Endothelial cell of umbilical vein (primary cell): ENCODE results near the gene BLOC1S4. TPM values are rescaled to one million over a fixed set of nuclear protein-coding genes. Genes with fewer than 3 reads are reported as not detected.

ENCODE experiments used
- BruUV-seq: library from RNA; stranded (reverse); fragments of 400-500 nt; replicated peaks from 2 replicates; lab custom pipeline; 2021; lab: Mats Ljungman, UMichigan
- CTCF ChIA-PET: fragments of 300-600, 350-600 bp; sonication (Branson Sonifier 250); formaldehyde crosslinking; loops from one replicate; lab custom pipeline; 2021; ENCODE audit warnings: antibody characterized with exemption, inconsistent platforms; lab: Charles Lee
- POLR2A ChIA-PET: fragments of 300-600, 350-600 bp; sonication (Branson Sonifier 250); formaldehyde crosslinking; loops from one replicate; lab custom pipeline; 2021; ENCODE audit warnings: antibody characterized with exemption, inconsistent platforms; lab: Charles Lee
- DNase-seq: peaks from one replicate; pipeline ENCODE4 v3.0.0-alpha.2; 2011; ENCODE audit warnings: low read depth, low spot score
- FAIRE-seq: peaks from 2 replicates; lab custom pipeline; 2011; peaks lifted over from hg19 to GRCh38; lab: Jason Lieb, UNC
- H2AFZ ChIP-seq: 2 replicates; pipeline ENCODE4 v1.6.0; 2012; ENCODE audit warnings: low read depth, low read length, control low read depth, inconsistent platforms
- H3K27ac ChIP-seq: 2 replicates; pipeline ENCODE4 v1.5.1; 2011; ENCODE audit warnings: low read depth, mild to moderate bottlenecking, control low read depth, low read length, moderate library complexity; ENCODE audit not compliant: insufficient read depth
- H3K27me3 ChIP-seq, 2 experiments: 2 replicates each; pipeline versions ENCODE4 v1.6.0 to v1.6.1; 2011; ENCODE audit warnings: low read length in 2 of 2, mixed read lengths in 1 of 2; ENCODE audit not compliant: control insufficient read depth in 2 of 2, insufficient read depth in 2 of 2
- H3K36me3 ChIP-seq, 2 experiments: 2 replicates in 1 of 2; 3 replicates in 1 of 2; pipeline ENCODE4 v1.5.1; 2011; ENCODE audit warnings: low read length in 2 of 2, mild to moderate bottlenecking in 1 of 2, moderate library complexity in 1 of 2; ENCODE audit not compliant: control insufficient read depth in 2 of 2, insufficient read depth in 2 of 2; ENCODE audit errors: extremely low read depth in 1 of 2
- H3K4me1 ChIP-seq: 3 replicates; pipeline ENCODE4 v1.5.1; 2011; ENCODE audit warnings: mild to moderate bottlenecking, low read length; ENCODE audit not compliant: control insufficient read depth, insufficient read depth; ENCODE audit errors: extremely low read depth
- H3K4me2 ChIP-seq: 2 replicates; pipeline ENCODE4 v1.6.1; 2011; ENCODE audit warnings: low read length, control low read depth, mixed read lengths; ENCODE audit not compliant: insufficient read depth
- H3K4me3 ChIP-seq, 3 experiments: fragments of 200-600 bp in 1 of 3; sonication (generic), shearing (Covaris generic) in 1 of 3; replicated peaks in 1 of 3; 2 replicates each; pipeline ENCODE4 v1.5.1; 2011 to 2016; ENCODE audit warnings: control low read depth in 3 of 3, low read length in 3 of 3, mild to moderate bottlenecking in 2 of 3, inconsistent platforms in 1 of 3, low read depth in 1 of 3, moderate library complexity in 1 of 3; ENCODE audit not compliant: insufficient read depth in 1 of 3
- H3K79me2 ChIP-seq: 2 replicates; pipeline ENCODE4 v1.6.0; 2012; ENCODE audit warnings: low read length, inconsistent platforms; ENCODE audit not compliant: control insufficient read depth, insufficient read depth
- H3K9ac ChIP-seq: replicated peaks from 2 replicates; pipeline ENCODE3; 2011; ENCODE audit warnings: low read length, control low read depth; ENCODE audit not compliant: insufficient read depth; ENCODE audit errors: extremely low read depth
- H3K9me1 ChIP-seq: replicated peaks from 3 replicates; pipeline ENCODE4 v1.6.0; 2011; ENCODE audit warnings: mild to moderate bottlenecking, low read length; ENCODE audit not compliant: control insufficient read depth, insufficient read depth; ENCODE audit errors: extremely low read depth
- H3K9me3 ChIP-seq: replicated peaks from 2 replicates; pipeline ENCODE4 v1.5.1; 2012; ENCODE audit warnings: low read length, inconsistent platforms; ENCODE audit not compliant: control insufficient read depth, insufficient read depth
- H4K20me1 ChIP-seq: replicated peaks from 2 replicates; pipeline ENCODE3; 2011; ENCODE audit warnings: mild to moderate bottlenecking, low read length; ENCODE audit not compliant: control insufficient read depth, insufficient read depth; ENCODE audit errors: extremely low read depth
- CTCF ChIP-seq, 2 donors: IDR thresholded peaks; 1 replicate in 1 of 2; 2 replicates in 1 of 2; pipeline ENCODE4 v1.5.1; 2011; ENCODE audit warnings: low read length in 2 of 2, mild to moderate bottlenecking in 2 of 2, moderate library complexity in 2 of 2, control low read depth in 1 of 2, inconsistent platforms in 1 of 2, low read depth in 1 of 2; ENCODE audit not compliant: insufficient read depth in 1 of 2; ENCODE audit errors: extremely low read depth in 1 of 2
- FOS ChIP-seq: IDR thresholded peaks from 2 replicates; pipeline ENCODE4 v1.6.1; 2011; ENCODE audit warnings: mild to moderate bottlenecking, low read length, moderate library complexity, borderline replicate concordance; ENCODE audit not compliant: insufficient read depth
- GATA2 ChIP-seq: IDR thresholded peaks from 2 replicates; pipeline ENCODE4 v1.7.0; 2011; ENCODE audit warnings: low read depth, mild to moderate bottlenecking, moderate library complexity, mixed read lengths, low read length; ENCODE audit not compliant: insufficient read length, insufficient read depth
- JUN ChIP-seq: IDR thresholded peaks from 2 replicates; pipeline ENCODE4 v1.6.1; 2011; ENCODE audit warnings: borderline replicate concordance, low read depth; ENCODE audit not compliant: insufficient read length, insufficient read depth
- POLR2A ChIP-seq: IDR thresholded peaks from 2 replicates; pipeline ENCODE4 v1.6.1; 2012; ENCODE audit warnings: low read depth, mild to moderate bottlenecking, control low read depth, low read length
- POLR2AphosphoS5 ChIP-seq: IDR thresholded peaks from 2 replicates; pipeline ENCODE4 v1.6.1; 2012; ENCODE audit warnings: low read depth, mild to moderate bottlenecking, control low read depth, low read length, moderate library complexity; ENCODE audit not compliant: insufficient read depth
- dilution Hi-C: fragments of 300-500 bp; cut with MboI; formaldehyde crosslinking; loops from one replicate; pipeline ENCODE4 v1.15.0; 2019; ENCODE audit warnings: low sequenced_read_pairs; ENCODE audit not compliant: extremely low pct_ligation_motif_present
- intact Hi-C: fragments of 100-400 bp; cut with micrococcal nuclease; formaldehyde crosslinking; loops from one replicate; pipeline ENCODE4 v1.10.0; 2022
- polyA plus RNA-seq, 4 experiments: library from polyadenylated mRNA; depleted of rRNA in 3 of 4; stranded (reverse) in 3 of 4; unstranded in 1 of 4; fragments of >200 nt; gene quantifications; 2 replicates each; pipeline versions ENCODE4 v1.2.1 to v1.2.3, GENCODE V29; 2011 to 2012; ENCODE audit warnings: missing spikeins in 1 of 4
- total RNA-seq: library from RNA; stranded (reverse); gene quantifications from 2 replicates; pipeline ENCODE4 v1.2.3, GENCODE V29; 2021

Gene BLOC1S4
- total and polyA plus RNA-seq, 2 donors (not counting 3 experiments of a cell fraction or from before 2014, with no cell fraction given), result 12.7 to 16.9 TPM

DNA sequence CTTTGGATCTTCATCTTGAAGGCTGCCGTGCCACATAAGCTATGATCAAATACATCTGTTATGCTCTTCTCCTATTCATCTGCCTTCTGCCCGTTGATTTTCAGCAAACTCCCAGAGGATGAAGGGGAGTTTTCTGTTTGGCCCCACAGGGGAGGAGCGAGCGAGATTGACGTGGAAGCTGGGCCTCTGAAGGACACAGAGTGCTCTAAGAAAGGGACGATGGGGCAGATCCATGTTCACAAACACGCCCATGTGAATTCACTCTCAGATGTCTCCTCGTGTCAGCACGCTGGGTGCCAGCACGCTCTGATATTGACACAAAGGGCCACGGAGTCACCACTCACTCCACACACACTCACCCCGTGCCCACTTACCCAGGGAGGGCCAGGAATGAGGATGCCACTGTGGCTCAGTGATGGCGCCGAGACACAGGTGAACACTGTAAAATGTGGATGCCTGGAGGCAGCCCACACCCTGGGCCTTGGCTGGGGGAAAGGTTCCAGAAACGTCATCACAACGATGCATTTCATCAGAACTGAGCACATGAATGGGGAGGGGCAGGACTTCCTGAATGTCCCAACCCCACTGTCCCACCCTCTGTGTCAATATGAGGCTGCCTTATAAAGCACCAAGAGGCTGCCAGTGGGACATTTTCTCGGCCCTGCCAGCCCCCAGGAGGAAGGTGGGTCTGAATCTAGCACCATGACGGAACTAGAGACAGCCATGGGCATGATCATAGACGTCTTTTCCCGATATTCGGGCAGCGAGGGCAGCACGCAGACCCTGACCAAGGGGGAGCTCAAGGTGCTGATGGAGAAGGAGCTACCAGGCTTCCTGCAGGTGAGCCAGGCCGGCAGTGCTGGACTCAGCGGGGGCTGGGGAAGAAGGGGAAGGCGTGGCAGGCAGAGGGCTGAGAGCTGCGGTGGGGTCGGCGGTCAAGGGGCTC is 22.5 kb upstream of the BLOC1S4 start, which contains the start of gene S100P:
S100P (plus strand) TSS at position 648 of the 946 bp plus-strand sequence; CDS start at position 703, 55 bp downstream.
- DNase-seq (no peak), FAIRE-seq (no peak)
- H3K9me1 ChIP-seq, result no peaks in the 10 kb centered on the region
- intact Hi-C loops (no loop called here), dilution Hi-C loops (no loop called here)
- no peaks in the 10 kb centered on the region for H3K79me2 ChIP-seq
- H3K9me3 ChIP-seq, result no peaks in the 10 kb centered on the region
- H3K4me3 ChIP-seq, result no peak within 1 kb of the TSS
- no peak for TF ChIP-seq GATA2
- no peak for TF ChIP-seq JUN
- no peak for TF ChIP-seq POLR2AphosphoS5
- TF ChIP-seq FOS, result no peak
- no peak for TF ChIP-seq POLR2A
- no peak for TF ChIP-seq CTCF (IDR thresholded peaks at IDR 0.05; ENCODE audit: extremely low read depth in 1 of 2, insufficient read depth in 1 of 2, low read depth in 1 of 2, low read length in 2 of 2)
- ChIA-PET POLR2A (no interaction called here), CTCF (interaction anchor here (1.0 to 2.6 kb wide), 3 partner anchors 8 to 16 kb away, joined by 3 to 7 read pairs (median 3); partner anchors contain the start of gene MRFAP1L1)
- no peaks in the 10 kb centered on the region for H3K27me3 ChIP-seq
- no peak within 1 kb of the TSS for H3K27ac ChIP-seq
- no TSS peak for BruUV-seq
- H3K36me3 ChIP-seq, result no peaks in the 10 kb centered on the region
- no peak within 1 kb of the TSS for H3K9ac ChIP-seq
- H3K4me1 ChIP-seq, result peaks cover 8% of the 10 kb centered on the region
- peak within 1 kb of the TSS; percentile 63 for H2AFZ ChIP-seq
- H4K20me1 ChIP-seq, result no peaks in the 10 kb centered on the region
- peak within 1 kb of the TSS; percentile 41 for H3K4me2 ChIP-seq
